Keratinocyte (primary cell): Measurements from ENCODE around the gene DPP10.

Source experiments
- CTCF ChIP-seq, 3 experiments: IDR thresholded peaks in 1 of 3; conservative IDR thresholded peaks in 1 of 3; optimal IDR thresholded peaks in 1 of 3; 2 replicates in 2 of 3; 3 replicates in 1 of 3; pipeline versions ENCODE3 to v1.5.1; 2011; ENCODE audit warnings: low read length in 3 of 3, mild to moderate bottlenecking in 3 of 3, moderate library complexity in 2 of 3, control low read depth in 1 of 3, inconsistent platforms in 1 of 3; ENCODE audit not compliant: insufficient read depth in 2 of 3; ENCODE audit errors: extremely low read depth in 1 of 3
- EZH2 ChIP-seq: IDR thresholded peaks from one replicate; pipeline ENCODE4 v1.6.1; 2012; ENCODE audit warnings: inconsistent platforms, mild to moderate bottlenecking, low read length, moderate library complexity

GRCh38 chr2:114548151-114548550, 105.7 kb downstream of the DPP10 start:
- TF ChIP-seq CTCF (optimal IDR thresholded peaks at IDR 0.05 in 1 of 3, IDR thresholded peaks at IDR 0.05 in 1 of 3, conservative IDR thresholded peaks at IDR 0.05 in 1 of 3; ENCODE audit: extremely low read depth in 1 of 3, insufficient read depth in 2 of 3, low read length in 3 of 3) (no peak), EZH2 (no peak)
